Measurements from ENCODE around the gene FAM241A.

Gene FAM241A

DNA sequence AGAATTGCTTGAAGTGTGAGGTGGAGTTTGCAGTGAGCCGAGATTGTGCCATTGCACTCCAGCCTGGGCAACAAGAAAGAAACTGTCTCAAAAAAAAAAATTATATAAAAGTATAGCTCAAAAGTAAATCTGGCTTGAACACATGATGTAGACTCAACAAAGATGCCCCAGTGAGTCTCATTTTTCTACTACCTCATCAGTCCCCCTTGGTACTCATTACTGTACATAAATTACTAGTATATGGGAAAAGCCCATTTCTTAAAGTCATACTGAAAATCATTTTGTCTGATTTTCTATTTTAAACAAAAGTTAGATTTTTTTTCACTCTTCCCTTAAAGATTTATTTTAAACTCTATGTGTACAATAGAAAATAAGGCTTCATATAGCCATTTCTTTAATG, 39.2 kb downstream of the FAM241A start:
- H3K27ac ChIP-seq, result no peak overlapping the region
- TF ChIP-seq, protein P1, sequence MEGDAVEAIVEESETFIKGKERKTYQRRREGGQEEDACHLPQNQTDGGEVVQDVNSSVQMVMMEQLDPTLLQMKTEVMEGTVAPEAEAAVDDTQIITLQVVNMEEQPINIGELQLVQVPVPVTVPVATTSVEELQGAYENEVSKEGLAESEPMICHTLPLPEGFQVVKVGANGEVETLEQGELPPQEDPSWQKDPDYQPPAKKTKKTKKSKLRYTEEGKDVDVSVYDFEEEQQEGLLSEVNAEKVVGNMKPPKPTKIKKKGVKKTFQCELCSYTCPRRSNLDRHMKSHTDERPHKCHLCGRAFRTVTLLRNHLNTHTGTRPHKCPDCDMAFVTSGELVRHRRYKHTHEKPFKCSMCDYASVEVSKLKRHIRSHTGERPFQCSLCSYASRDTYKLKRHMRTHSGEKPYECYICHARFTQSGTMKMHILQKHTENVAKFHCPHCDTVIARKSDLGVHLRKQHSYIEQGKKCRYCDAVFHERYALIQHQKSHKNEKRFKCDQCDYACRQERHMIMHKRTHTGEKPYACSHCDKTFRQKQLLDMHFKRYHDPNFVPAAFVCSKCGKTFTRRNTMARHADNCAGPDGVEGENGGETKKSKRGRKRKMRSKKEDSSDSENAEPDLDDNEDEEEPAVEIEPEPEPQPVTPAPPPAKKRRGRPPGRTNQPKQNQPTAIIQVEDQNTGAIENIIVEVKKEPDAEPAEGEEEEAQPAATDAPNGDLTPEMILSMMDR (IDR thresholded peaks at IDR 0.05), result no peak
- H3K9me3 ChIP-seq, result no peaks in the 10 kb centered on the region
- no peaks in the 10 kb centered on the region for H3K36me3 ChIP-seq
- peaks cover 9 to 13% of the 10 kb centered on the region in 2 experiments for H3K4me1 ChIP-seq (ENCODE audit: control insufficient read depth in 1 of 2, insufficient read depth in 1 of 2, low read depth in 1 of 2, low read length in 1 of 2)
- H3K27me3 ChIP-seq, result no peaks in the 10 kb centered on the region
- no peak overlapping the region for H3K4me3 ChIP-seq (ENCODE audit: low read depth in 1 of 2, low read length in 1 of 2)

DNA sequence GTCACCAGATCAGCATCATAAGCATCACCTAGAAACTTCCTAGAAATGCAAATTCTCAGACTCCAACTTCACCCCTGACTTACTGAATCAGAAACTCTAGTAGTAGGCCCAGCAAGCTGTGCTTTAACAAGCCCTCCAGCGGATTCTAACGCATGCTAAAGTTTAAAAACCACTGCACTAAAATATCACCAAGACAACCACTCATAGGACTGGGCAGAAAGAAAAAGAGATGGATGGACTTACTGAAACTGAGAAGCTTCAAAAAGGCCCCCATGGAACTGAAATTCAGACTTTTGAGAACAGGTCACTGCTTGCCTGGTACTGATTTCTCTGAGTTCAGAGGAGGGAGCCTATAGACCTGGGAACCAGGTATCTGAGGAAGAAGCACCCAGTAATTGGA, 40.1 kb downstream of the FAM241A start:
- Histone ChIP-seq H3K4me1 (ENCODE audit: control insufficient read depth in 1 of 2, insufficient read depth in 1 of 2, low read depth in 1 of 2, low read length in 1 of 2) (peaks cover 9 to 13% of the 10 kb centered on the region in 2 experiments), H3K9me3 (no peaks in the 10 kb centered on the region), H3K27ac (no peak overlapping the region), H3K36me3 (no peaks in the 10 kb centered on the region), H3K27me3 (no peaks in the 10 kb centered on the region), H3K4me3 (ENCODE audit: low read depth in 1 of 2, low read length in 1 of 2) (no peak overlapping the region)
- TF ChIP-seq, protein P1 (IDR thresholded peaks at IDR 0.05), result no peak

DNA sequence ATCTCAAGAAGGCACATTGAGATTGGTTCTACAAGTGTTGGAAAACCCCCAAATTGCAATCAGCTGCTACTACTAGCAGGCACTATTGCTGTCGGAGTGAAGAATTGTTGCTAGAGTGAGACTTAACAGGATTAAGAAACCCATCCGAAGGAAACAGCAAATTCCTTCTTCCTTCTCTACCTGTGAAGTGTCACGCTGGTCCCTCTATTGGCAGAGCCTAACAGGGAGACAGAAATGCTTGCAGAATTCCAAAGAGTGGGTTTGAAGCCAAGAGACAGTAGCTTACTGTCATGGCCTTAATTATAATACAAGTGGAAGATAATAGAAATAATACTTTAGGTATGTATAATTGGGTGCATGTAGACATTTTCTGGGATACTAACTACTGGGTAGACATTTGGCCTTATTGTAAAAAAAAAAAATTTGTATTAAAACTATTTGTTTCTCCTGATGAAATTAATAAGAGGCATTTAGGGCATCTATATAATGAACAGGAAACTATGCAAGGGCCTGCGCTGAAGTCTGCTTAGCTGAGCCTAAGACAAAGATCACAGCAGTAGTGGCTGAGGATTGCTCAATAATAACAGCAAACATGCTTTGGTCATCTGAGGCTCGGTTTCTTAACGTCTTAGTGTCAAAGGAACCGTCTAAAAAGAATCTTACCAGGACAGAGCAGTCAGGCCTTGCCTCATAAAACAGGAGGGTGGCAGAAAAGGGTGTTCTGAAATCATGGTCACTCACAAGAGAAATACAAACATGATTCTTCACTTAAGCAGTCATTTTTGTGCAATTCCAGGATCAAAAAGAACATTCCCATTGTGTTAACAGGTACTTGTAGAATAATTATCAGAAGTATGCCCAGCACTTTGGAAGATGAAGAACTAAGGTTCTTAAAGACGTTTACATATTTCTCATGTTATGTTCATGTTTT, 40.8 kb downstream of the FAM241A start:
- Histone ChIP-seq H3K9me3 (no peaks in the 10 kb centered on the region), H3K27me3 (no peaks in the 10 kb centered on the region), H3K4me3 (ENCODE audit: low read depth in 1 of 2, low read length in 1 of 2) (no peak overlapping the region), H3K4me1 (ENCODE audit: control insufficient read depth in 1 of 2, insufficient read depth in 1 of 2, low read depth in 1 of 2, low read length in 1 of 2) (peaks cover 9 to 13% of the 10 kb centered on the region in 2 experiments), H3K36me3 (no peaks in the 10 kb centered on the region), H3K27ac (no peak overlapping the region)
- TF ChIP-seq, protein P1 (IDR thresholded peaks at IDR 0.05), result no peak

DNA sequence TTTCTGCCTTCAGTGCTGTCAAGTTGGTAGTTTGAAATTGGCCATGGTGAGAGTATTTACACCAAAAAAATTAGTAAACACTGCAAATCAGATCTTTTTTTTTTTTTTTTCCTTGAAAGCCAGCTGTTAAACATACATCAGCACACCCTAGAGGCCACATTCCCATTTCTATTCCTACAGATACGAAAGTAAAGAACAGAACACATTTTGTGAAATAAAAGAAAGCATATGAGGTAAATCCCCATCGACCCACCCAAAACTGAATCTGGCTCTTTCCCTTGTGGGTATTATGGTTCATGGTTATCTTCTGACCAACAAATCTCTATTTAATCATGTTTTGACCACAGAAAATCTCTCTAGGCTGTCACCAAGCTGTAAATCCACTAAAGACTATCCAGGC, 44.5 kb downstream of the FAM241A start:
- H3K4me3 ChIP-seq (ENCODE audit: low read depth in 1 of 2, low read length in 1 of 2), result no peak overlapping the region
- no peak overlapping the region for H3K27ac ChIP-seq
- TF ChIP-seq, protein P1 (IDR thresholded peaks at IDR 0.05), result no peak
- no peaks in the 10 kb centered on the region for H3K36me3 ChIP-seq
- H3K9me3 ChIP-seq, result no peaks in the 10 kb centered on the region
- H3K4me1 ChIP-seq (ENCODE audit: control insufficient read depth in 1 of 2, insufficient read depth in 1 of 2, low read depth in 1 of 2, low read length in 1 of 2), result peaks cover 9 to 13% of the 10 kb centered on the region in 2 experiments
- H3K27me3 ChIP-seq, result no peaks in the 10 kb centered on the region

DNA sequence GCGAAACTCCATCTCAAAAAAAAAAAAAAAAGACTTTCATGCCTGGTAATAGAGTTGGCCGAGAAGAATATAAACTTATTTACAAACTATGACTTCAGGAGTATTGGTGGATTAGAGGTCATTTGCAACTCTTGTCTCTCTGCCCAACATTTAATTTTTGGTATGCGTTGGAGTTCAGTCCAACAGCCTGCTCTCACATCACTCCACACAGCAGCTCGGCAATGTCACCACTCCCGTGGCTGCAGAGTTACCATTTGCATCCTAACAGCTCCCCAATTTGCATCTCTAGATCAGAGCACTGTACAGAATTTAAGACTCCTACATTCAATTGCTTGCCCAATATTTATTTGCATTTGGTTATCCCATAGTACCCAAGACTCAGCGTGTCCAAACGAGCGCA, 45.4 kb downstream of the FAM241A start:
- TF ChIP-seq, protein P1 (IDR thresholded peaks at IDR 0.05), result no peak

More for the DNA sequence above, 45.4 kb downstream of the FAM241A start:
- H3K27ac ChIP-seq, result no peak overlapping the region
- no peaks in the 10 kb centered on the region for H3K27me3 ChIP-seq
- peaks cover 6 to 10% of the 10 kb centered on the region in 2 experiments for H3K4me1 ChIP-seq (ENCODE audit: control insufficient read depth in 1 of 2, insufficient read depth in 1 of 2, low read depth in 1 of 2, low read length in 1 of 2)
- no peaks in the 10 kb centered on the region for H3K9me3 ChIP-seq
- H3K36me3 ChIP-seq, result no peaks in the 10 kb centered on the region
- no peak overlapping the region for H3K4me3 ChIP-seq (ENCODE audit: low read depth in 1 of 2, low read length in 1 of 2)
